Ecto neural progenitor cell (in vitro differentiated cells): ENCODE measurements around the gene ADGRG1.
"Not testable (repeated sequence)": the region's sequence is repeated elsewhere in the genome, so short reads cannot be mapped to it uniquely, and the experiment has no call there.

Experiments
- DNase-seq: peaks from one replicate; pipeline ENCODE4 v3.0.0-alpha.2; 2018; ENCODE audit warnings: low spot score

ADGRG1 gene

DNA sequence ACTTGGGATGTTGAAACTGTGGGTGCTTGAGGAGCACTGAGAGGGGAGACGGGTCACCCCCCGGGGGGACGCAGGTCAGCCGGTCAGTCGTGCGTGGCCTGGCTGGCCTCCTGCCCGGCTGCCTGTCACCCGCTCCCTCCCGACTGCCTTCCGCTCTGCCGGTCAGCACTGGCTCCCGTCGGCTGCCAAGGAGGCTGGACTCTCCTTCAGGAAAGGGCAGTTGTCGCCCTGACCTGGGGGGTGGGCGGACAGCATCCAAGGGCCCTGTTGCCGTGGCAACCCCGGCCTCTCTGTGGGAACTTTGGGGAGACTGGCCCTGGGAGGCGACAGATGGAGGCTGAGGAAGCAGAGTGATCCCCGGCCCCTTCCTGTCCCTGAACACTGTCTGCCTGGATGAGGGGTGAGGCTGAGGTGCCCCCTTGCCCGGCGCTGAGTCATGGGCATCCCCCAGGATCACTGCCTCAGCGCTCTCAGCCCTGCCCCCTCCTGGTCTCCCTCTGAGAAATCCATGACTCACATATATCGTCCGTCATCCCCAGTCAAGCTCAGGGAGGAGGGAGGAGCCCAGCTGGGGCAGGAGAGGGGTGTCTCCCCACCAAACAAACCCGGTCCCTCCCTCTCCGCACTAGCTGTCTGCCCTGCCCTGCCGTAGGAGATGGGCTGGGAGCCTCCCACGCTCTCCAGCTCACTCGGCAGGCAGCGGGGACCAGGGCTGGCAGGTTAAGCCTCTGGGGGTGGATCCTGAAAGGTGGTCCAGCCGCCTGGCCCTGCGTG, at the start of gene ADGRG1:
Gene ADGRG1, plus strand, starts transcription at position 623 of the 774 bp plus-strand sequence. CDS start 21,658 bp downstream, outside the sequence.
- DNase-seq: peak; percentile 80

DNA sequence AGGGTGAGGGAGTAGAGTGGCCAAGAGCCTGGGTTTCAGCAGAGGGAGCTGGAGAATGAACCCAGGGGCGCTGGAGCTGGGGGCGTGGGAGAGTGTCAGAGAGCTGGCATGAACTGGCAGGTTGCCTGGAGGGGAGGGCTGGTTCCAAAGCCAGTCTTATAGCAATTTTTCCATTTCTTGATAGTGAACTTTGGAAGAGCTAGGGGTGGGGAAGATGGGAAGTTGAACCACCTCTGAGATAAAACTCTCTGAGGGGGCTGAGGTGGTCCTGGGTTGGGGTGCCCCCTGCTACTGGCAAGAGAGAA, 49.1 kb upstream of the ADGRG1 start:
- DNase-seq: no peak

DNA sequence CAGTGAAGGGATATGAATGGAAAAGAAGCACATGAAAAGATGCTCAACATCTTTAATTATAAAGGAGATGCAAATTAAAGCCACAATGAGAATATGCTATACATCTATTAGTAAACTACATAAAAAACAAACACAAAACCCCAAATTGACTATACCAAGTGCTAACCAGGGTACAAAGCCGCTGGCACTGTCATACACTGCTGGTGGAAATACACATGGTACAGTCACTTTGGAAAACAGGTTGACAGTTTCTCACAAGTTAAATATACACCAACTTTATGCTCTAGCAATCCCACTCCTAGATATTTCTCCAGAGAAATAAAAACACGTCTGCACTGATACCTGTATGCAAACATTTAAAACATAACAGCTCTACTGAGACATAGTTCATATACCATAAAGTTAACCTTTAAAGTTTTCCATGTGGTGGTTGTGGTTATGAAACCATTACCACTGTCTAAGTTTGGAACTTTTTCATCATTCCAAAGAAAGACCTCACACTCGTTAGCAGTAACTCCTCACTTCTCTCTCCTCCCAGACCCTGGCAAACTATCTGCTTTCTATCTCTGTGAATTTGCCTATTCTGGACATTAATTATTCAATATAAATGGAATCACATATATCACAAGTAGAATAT, 43.3 kb upstream of the ADGRG1 start:
- DNase-seq: no peak

DNA sequence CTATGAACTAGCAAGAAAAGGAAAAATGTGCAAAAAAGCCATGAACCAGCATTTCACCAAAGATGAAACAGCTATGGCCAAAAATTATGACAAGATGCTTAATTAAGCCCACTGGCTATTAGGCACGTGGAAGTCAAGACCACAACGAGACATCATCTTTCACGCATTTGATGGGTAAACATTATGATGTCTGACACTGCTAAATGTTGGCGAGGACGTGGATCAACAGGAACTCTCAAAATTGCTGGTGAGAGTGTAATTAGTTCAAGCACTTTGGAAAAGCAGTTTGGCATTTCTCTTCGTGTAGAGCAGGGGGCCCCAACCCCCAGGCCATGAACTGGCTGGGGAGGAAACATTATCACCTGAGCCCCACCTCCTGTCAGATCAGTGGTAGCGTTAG, 39.6 kb upstream of the ADGRG1 start:
- DNase-seq: no peak

DNA sequence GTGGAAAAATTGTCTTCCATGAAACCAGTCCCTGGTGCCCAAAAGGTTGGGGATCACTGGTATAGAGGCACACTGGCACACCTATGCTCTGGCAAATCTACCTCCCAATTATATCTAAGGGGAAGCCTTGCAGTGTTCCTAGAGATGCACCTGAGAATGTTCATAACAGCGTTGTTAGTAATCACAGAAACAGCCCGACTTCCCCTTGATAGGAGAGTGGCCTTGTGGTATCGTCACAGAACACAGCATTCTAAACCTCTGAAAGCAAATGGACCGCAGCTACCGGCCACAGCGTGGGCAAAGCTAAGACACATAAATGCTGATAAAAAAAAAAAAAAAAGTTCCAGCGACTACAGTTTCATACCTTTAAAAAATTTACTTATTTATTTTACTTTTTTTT, 39.1 kb upstream of the ADGRG1 start:
- DNase-seq: peak; percentile 3

DNA sequence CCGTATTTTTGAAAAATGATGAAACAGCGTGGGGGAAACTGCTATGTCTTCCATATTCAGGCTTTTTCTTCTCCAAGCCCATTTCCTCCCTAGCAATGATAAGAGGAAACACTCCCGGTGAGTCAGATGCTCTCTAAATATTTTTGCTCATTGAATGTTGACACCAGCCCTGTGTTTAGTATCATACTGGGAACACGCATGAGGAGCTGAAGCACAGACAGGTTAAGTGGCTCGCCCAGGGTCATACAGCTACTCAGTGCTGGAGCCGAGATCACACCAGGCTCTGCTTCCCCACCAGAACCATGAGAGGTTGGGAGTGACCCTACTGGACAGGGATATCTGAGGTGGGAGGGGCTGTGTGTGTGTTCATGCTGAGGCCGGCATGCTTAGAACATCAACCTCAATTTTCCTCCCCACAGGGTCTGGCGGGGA, 37.8 kb upstream of the ADGRG1 start:
- no peak for DNase-seq

DNA sequence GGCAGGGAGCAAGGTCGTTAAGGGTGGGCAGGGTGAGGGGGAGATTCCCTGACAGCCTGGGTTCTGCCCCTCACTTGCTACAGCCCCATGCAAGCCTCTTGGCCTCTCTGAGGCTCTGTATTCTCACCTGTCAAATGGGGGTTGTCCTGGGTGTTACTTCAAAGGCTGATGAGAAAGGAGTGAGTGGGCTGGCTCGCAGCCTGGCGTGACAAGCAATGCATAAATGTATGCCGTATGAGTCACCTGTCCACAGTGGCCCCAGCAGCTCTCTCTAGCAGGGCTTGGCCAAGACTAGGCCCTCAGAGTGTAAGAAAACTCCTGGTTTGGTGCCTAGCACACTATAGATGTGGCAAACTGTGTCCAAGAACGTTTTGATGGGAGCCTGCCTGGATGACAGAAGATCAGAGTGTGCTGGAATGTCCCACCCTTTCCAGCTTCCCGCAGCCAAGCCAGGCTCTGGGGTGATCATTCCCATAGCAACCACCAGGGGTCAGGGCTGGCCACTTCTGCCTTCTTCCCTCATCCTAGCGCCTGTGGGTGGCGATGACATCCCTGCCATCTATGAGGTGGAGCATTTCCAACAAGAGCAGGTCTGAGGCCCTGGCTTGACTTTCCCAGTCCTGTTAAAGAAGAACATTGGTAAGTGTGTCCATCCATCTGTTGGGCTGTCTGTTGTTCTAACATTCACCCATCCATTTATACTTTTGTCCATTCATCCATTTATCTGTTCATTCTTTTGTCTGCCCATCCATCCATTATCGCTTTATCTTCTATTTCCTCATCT, 37.2 kb upstream of the ADGRG1 start:
- peak; percentile 89 for DNase-seq

DNA sequence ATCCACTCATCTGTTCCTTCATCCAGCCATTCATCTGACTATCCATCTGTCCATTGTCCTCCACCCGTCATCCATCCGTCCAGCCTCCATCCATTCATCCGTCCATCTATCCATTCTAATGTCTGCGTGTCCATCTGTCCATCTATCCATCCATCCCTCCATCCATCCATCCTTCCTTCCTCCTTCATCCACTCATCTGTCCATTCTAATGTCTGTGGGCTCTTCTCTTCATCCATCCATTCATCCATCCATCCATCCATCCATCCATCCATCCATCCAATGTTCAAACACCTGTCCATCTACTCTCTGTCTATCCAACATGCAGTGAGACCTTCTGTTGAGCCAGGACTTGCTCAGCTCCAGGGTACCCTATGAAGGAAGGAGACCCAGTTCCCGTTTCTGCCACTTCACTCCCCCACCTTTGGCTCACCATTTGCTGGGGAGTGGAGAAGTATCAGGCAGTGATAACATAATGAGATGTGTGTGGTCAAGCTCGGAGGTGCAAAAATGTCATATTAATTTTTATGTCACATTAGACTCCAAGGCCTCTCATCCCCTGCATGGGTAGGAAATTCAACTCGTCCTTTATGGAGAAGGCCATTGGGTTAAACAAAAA, 36.5 kb upstream of the ADGRG1 start:
- peak; percentile 15 for DNase-seq

DNA sequence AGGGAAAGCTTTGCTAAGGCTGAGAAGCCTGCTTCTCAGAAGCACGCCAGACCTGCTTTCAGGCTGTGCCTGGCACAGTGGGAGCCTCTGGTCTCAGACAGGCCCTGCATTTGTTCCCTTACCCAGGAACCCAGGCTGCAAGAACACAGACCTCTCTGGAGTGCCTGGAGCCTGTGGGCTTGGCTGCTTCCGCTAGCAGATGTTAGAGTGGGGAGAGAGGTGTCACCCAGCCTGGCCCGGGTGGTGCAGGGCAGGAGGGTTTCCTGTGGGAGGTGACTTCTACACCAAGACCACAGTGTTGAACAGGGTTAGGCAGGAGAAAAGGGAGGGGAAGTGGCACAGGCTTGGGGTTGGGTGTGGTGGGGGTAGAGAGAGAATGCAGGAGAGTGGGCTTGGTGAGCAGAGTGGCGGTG, 35.8 kb upstream of the ADGRG1 start:
- DNase-seq: peak; percentile 41

DNA sequence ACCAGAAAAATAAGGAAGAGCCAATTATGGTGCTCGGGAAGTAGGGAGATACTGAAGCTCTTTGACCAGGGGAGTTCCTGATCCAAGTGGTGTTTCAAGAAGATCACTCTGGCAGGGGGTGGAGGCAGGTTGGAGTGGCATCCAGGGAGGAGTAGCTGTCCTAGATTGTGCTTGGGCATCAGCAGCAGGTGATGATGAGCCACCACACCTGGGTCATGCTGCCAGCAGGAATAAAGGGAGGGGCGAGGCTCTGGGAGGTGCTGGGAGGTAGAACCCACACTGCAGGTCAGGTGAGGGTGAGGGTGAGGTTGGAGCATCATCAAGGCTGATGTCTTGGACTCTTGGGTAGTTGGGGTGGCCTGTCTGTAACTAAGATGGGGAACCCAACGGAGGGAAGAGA, 35.4 kb upstream of the ADGRG1 start:
- peak; percentile 24 for DNase-seq

DNA sequence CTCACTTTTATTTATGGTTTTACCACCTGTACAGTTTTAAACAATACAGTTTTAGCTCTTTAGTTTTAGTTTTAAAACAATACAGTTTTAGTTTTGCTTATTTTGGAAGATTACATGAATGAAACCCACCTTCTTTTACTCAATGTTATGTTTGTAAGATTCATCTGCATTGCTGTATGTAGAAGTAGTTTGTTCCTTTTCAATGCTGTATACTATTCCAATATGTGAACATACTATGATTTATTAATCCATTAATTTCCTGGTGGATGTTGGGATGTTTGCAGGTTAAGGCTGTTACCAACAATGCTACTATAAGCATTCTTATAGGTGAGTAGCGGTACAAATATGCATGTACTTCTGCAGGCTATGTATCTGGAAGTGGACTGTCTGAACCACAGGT, 34.4 kb upstream of the ADGRG1 start:
- DNase-seq: no peak

DNA sequence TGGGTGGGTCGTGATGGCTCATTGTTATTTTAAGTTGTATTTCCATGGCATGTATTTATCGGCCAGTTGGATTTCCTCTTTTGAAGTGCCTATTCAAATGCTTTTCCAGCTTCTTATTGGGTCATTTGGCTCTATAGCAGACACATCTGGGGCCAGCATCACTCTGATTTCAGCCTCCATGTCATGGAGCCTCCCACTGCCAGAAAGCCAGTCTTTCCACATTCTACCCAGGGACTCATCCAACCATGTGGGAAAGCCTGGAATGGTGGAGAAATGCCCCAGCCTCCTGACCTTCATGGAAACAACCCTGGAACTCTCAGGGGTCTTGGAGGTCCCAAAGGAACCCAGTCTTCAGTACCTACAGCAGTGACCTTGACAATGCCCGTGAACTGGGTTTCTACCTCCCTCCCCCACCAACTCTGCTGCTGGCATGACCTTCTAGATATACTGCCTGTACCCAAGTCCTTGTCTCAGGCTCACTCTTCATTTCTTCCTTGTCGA, 33.8 kb upstream of the ADGRG1 start:
- DNase-seq: no peak

DNA sequence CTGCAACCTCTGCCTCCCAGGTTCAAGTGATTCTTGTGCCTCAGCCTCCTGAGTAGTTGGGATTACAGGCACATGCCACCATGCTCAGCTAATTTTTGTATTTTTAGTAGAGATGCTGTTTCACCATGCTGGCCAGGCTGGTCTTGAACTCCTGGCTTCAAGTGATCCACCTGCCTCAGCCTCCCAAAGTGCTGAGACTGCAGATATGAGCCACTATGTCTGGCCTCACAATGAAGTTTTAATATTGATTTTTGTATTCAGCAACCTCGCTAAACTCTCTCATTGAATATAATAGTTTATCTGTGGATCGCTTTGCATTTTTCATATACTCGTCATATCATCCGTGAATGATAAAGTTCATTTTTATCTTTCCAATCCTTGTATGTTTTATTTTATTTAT, 32.2 kb upstream of the ADGRG1 start:
- not testable (repeated sequence) for DNase-seq

DNA sequence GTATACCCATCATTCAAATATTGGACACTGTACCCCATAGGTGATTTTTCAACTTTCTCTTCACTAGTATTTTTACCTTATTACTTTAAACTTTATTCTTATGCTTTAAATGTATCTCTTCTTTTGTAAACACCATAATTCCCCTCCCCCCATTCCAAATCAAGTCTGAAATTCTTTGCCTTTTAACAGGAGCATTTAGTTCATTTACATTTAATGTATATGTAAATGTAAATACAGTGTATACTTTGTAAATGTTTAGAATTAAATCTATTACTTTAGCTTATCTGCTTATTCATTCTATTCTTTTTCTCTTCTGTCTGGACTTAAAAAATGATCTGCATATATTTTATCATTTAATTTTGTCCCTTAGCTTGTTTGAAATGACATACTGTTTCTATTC, 30.0 kb upstream of the ADGRG1 start:
- no peak for DNase-seq

DNA sequence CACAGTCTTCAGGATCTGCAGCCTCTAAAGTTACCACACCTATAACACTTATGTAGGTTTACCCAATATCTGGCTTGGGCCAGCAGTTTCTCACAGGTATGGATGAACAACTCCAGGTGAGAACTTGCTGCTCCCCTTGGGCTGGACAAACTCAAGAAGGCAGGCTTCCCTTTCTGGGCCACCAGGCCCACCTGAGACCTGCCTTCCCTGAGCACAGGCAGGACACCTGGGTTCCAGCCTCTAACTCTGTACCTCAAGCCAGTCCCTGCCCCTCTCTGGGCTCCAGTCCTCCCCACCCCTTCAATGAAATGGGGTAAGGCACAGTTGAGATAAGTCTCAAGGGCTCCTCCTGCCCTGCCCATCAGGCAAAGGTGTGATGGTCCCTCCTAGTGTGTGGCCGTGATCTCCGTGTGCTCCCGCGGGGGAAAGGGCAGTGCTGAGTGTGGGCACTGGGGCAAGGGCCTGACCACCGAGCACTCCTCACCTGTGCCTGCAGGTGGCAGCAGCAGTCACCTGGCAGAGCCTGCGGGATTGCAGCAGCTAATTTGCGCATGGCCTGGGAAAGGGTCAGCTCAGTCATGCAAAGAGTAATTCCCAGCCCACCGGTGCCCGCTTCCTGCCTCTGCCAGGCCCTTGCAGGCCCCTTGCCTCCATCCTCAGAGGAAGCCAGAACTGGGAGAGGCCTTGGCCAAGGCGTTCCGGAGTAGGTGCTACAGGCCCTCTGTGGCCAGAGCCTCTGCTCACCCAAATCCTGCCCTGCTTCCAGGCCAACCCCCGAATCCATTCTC, 28.2 kb upstream of the ADGRG1 start:
- peak; percentile 84 for DNase-seq

DNA sequence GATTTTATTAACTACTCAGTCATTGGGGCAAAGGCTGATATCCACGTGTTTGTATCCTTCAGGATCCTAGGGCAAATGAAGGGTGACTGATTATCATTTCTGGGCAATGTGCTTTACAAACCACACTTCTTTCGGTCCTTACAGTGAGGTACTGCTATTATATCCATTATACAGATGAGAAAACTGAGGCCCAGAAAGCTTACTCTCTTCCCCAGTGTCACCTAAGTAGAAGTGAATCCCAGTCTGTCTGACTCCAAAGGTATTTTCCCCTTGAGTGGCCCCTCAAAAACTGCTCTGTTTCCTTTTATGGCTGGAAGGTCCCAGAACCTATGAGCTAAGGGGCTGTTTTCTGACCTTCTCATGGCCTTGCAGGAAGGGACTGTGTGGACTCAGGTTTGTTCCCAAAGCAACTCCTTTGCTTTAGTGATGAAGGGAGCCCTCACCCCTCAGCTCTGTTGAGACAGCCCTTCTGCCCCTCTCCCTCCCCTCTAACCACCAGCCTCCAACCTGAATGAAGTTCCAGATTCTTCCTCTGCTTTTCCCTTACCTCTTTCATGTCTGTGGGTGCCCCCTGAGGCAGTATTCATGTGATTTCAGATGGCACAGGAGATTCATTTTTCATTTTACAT, 27.4 kb upstream of the ADGRG1 start:
- peak; percentile 4 for DNase-seq

DNA sequence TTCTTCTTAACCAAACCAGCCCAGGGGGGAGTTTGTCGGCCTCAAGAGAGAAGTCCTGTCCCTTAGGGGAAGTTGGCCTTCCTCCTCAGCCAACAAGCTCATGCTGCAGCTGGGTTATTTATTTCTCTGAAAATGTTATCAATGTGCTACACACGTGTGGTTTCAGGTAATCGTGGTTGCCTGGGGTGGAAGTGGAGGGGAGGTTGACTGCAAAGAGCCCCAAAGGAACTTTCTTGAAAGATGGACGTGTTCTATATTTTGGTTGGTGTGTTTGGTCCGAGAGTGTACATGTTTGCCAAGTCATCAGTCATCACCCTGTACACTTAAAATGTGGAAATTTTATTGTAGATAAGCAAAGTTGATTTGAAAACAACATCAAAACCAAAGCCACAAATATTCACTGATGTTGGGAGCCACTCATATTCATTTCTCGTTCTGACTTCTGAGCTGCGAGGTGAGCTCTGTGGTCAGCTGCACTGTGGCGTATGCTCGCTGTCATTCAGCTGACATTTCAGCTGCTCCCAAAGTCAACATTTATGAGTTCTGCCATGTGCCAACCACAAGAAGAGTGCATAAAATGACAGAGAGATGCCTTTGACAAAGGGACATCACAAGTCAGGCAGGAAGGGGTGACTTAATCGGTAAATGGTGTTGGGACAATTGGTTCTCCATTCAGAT, 26.5 kb upstream of the ADGRG1 start:
- peak; percentile 19 for DNase-seq

DNA sequence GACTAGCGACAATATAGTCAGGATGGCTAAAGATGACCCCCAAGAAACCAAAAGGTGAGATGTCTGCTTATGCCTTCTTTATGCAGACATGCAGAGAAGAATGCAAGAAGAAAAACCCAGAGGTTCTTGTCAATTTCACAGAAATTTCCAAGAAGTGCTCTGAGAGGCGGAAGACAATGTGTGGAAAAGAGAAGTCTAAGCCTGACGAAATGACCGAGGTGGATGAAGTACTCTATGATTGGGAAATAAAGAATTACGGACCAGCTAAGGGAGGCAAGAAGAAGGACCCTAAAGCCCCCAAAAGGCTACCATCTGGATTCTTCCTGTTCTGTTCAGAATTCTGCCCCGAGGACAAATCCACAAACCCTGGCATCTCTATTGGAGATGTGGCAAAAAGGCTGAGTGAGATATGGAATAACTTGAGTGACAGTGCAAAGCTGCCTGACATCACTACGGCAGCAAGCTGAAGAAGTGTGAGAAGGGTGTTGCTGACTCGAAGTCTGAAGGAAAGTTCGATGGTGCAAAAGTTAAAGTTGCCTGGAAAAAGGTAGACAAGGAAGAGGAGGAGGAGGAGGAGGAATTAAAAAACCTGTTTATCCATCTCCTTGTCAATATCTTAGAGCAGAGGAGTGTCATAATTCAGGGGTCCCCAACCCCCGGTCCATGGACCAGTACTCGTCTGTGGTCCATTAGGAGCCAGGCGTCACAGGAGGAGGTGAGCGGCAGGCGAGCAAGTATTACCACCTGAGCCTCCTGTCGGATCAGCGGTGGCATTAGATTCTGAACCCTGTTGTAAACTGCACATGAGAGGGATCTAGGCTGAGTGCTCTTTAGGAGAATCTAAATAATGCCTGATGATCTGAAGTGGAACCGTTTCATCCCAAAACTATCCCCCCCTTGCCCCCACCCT, 25.1 kb upstream of the ADGRG1 start:
- peak; percentile 27 for DNase-seq

DNA sequence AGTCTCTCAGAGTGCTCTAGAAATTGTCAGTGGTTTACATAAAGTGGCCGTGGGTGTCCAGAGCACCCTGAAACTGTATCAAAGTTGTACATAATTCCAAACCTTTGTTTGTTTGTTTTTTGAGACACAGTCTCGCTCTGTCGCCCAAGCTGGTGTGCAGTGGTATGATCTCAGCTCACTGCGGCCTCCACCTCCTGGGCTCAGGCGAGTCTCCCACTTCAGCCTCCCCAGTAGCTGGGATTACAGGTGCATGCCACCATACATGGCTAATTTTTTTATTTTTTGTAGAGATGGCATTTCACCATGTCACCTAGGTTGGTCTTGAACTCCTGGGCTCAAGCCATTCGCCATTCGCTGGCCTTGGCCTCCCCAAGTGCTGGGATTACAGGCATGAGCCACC, 24.3 kb upstream of the ADGRG1 start:
- DNase-seq: peak; percentile 26
